HG02623 (cell line): ENCODE data around the gene ZBTB20.
"Not testable (repeated sequence)": the region's sequence is repeated elsewhere in the genome, so short reads cannot be mapped to it uniquely, and the experiment has no call there.

Experiments used
- ATAC-seq: cut with Tn5 transposase; IDR thresholded peaks from one replicate; pipeline ENCODE4 v1.9.1; 2021; ENCODE audit warnings: moderate library complexity; ENCODE audit not compliant: unreplicated experiment

ZBTB20 gene

GRCh38 chr3:114686621-114687020 is 460.5 kb downstream of the ZBTB20 start:
- ATAC-seq, result no peak

- ATAC-seq, result no peak
Measured at GRCh38 chr3:114685161-114685560, 461.9 kb downstream of the ZBTB20 start.

- ATAC-seq, result no peak
Measured at GRCh38 chr3:114680299-114680698, 466.8 kb downstream of the ZBTB20 start.

- not testable (repeated sequence) for ATAC-seq
Measured at GRCh38 chr3:114679773-114680172, 467.3 kb downstream of the ZBTB20 start.

GRCh38 chr3:114675104-114675503 is 472.0 kb downstream of the ZBTB20 start:
- ATAC-seq, result no peak

GRCh38 chr3:114674036-114674435 is 473.1 kb downstream of the ZBTB20 start:
- no peak for ATAC-seq

GRCh38 chr3:114673481-114673880 is 473.6 kb downstream of the ZBTB20 start:
- no peak for ATAC-seq

GRCh38 chr3:114672692-114673447 is 474.2 kb downstream of the ZBTB20 start:
- no peak for ATAC-seq

- ATAC-seq, result no peak
Measured at GRCh38 chr3:114671741-114672510, 475.2 kb downstream of the ZBTB20 start.

- ATAC-seq, result no peak
Measured at GRCh38 chr3:114669614-114670013, 477.5 kb downstream of the ZBTB20 start.

GRCh38 chr3:114668099-114668498 is 479.0 kb downstream of the ZBTB20 start:
- no peak for ATAC-seq

GRCh38 chr3:114666623-114667022 is 480.5 kb downstream of the ZBTB20 start:
- ATAC-seq, result no peak

GRCh38 chr3:114664006-114664405 is 483.1 kb downstream of the ZBTB20 start:
- ATAC-seq, result no peak

GRCh38 chr3:114660808-114661207 is 486.3 kb downstream of the ZBTB20 start:
- no peak for ATAC-seq

GRCh38 chr3:114660124-114660523 is 487.0 kb downstream of the ZBTB20 start:
- ATAC-seq, result no peak

GRCh38 chr3:114659109-114660061 is 487.7 kb downstream of the ZBTB20 start:
- ATAC-seq, result no peak

- ATAC-seq, result no peak
Measured at GRCh38 chr3:114651555-114651954, 495.5 kb downstream of the ZBTB20 start.

- no peak for ATAC-seq
Measured at GRCh38 chr3:114650808-114651207, 496.3 kb downstream of the ZBTB20 start.

- ATAC-seq, result no peak
Measured at GRCh38 chr3:114649331-114649730, 497.8 kb downstream of the ZBTB20 start.

- ATAC-seq, result no peak
Measured at GRCh38 chr3:114646526-114646925, 500.6 kb downstream of the ZBTB20 start.

GRCh38 chr3:114645392-114645791 is 501.7 kb downstream of the ZBTB20 start:
- no peak for ATAC-seq
